SKM-1 (cell line): Measurements from ENCODE around the gene ACTR1A.
"Not testable (repeated sequence)": the region's sequence is repeated elsewhere in the genome, so short reads cannot be mapped to it uniquely, and the experiment has no call there.

Source experiments
- DNase-seq: peaks from one replicate; lab custom pipeline; 2025; ENCODE audit not compliant: unreplicated experiment; lab: John Stamatoyannopoulos, UW

The ACTR1A gene

DNA sequence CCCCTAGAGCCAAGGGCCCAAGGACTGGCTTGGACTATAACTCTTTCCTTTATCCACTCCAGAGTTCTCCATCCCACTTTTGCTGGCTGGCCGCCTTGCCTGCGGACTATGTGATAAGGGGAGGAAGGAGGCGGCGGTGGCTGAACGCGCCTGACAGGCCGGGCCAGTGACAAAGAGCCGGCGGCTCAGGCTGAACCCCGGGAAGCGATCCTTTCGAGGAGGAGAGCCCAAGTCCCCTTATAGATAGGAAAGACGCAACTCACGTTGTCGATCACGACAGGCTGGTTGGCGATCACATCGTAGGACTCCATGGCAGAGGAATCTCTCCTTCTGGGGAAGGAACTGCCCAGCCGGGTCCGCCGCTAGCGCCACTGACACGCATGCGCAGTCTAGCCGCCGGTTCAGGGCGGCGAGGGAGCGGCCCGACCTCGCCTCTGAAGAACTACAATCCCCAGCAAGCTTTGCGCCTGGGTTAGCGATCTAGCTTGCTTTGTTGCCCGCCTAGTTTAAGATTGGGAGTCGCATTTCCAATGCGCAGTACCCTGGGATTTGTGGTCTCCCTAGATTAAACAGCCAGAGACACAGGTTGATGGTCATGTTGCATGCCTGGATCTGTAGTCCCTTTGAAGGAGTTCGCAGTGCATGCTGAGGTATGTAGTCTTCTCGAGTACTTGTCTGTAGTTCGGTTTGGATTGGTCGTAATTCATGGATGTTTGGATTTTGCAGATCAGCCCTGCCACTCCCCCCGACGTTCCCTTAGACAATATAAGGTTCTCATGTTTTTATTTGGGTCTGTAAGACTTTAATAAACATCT is at the start of gene ACTR1A:
Gene ACTR1A, minus strand, starts transcription at position 376 of the 815 bp plus-strand sequence. Its CDS starts 65 bp downstream, at position 311.
- peak; percentile 96 for DNase-seq

- no peak for DNase-seq
Measured at GRCh38 chr10:102550636-102551210, 48.2 kb upstream of the ACTR1A start.

DNA sequence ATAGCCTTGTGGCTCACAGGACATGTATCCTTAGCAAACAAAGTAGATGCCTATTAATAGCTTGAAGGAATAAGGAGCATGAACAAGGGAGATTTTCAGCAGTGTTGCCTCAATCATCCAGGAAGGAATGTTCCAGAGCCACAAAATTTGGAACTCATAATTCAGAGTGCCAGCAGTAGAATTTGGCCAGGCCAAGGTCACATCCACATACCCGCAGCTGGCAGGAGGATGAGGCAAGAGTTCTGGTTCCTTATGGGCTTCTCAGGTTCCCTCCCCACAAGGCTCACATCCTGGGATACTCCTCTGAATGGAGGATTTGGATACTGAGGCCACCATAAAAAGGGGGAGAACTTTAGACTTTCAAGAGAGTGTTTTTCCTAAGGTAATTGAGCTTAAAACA is 47.0 kb upstream of the ACTR1A start:
- DNase-seq = no peak

GRCh38 chr10:102546606-102547320 is 44.3 kb upstream of the ACTR1A start:
- DNase-seq = no peak

- no peak for DNase-seq
Measured at GRCh38 chr10:102545997-102546396, 43.5 kb upstream of the ACTR1A start.

GRCh38 chr10:102545265-102545871 is 42.9 kb upstream of the ACTR1A start:
- DNase-seq = no peak

- no peak for DNase-seq
Measured at GRCh38 chr10:102542800-102543418, 40.4 kb upstream of the ACTR1A start.

DNA sequence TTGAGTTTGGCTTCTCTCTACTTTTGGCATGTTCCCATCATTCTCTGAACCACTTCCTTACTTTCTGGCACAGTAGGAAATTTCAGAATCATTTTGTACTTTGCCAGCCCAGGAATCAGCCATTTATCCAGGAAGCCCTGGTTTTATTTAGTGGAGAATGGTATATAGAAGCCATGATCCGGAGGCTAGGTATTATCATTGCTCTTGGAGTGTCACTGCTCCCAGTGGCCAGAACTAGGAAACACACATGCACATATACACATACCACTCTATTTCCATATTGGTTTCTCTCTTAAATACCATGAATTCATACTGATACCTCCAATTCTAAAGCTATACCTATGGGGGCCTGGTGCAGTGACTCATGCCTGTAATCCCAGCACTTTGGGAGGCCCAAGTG is 37.5 kb upstream of the ACTR1A start:
- no peak for DNase-seq

GRCh38 chr10:102538811-102539210 is 36.3 kb upstream of the ACTR1A start:
- no peak for DNase-seq

GRCh38 chr10:102537948-102538347 is 35.4 kb upstream of the ACTR1A start:
- DNase-seq = no peak

DNA sequence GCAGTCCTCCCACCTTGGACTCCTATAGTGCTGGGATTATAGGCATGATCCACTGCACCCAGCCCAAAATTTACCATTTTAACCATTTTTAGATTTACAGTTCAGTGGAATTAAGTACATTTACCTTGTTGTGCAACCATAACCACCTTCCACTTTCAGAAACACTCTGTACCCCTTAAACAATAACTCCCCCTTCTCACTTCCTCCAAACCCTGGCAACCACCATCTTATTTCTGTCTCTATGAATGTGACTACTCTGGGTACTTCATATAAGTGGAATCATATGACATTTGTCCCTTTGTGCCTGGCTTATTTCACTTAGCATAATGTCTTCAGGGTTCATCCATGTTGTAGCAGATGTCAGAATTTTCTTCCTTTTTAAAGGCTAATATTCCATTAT is 34.9 kb upstream of the ACTR1A start:
- DNase-seq = no peak

GRCh38 chr10:102535481-102536147 is 33.1 kb upstream of the ACTR1A start:
- no peak for DNase-seq

DNA sequence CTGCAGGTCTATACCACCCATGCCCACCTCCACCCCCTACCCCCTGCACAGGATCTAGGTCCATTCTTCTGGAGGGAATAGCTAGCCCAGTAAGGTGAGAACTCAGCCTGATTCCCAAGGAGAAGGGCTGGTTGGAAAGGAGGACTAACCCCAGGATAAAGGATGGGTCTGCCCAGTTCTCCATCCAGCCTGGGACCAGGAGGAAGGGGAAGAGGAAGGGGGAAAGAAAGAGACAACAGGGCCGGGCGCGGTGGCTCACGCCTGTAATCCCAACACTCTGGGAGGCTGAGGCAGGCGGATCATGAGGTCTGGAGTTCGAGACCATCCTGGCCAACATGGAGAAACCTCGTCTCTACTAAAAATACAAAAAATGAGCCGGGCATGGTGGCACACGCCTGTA is 32.5 kb upstream of the ACTR1A start:
- DNase-seq = not testable (repeated sequence)

- no peak for DNase-seq
Measured at GRCh38 chr10:102534333-102534732, 31.8 kb upstream of the ACTR1A start.

DNA sequence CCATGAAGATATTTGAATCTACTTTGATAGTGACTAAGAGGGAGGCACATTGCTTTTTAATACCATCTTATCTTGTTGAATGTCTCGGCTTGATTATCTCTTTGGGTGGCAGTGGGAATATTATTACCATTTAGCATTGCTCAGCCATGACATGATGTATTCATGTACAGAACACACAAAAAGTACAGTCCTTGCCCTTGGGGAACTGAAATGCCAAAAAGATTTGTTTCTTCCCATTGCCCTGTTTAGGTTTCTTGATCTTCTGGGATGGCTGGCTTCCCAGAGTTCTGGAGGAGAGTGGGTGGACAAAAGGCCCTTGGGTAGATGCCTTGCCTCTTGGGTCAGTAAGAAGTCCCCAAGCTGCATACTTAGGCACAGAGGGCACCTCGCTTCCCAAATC is 25.0 kb upstream of the ACTR1A start:
- no peak for DNase-seq

DNA sequence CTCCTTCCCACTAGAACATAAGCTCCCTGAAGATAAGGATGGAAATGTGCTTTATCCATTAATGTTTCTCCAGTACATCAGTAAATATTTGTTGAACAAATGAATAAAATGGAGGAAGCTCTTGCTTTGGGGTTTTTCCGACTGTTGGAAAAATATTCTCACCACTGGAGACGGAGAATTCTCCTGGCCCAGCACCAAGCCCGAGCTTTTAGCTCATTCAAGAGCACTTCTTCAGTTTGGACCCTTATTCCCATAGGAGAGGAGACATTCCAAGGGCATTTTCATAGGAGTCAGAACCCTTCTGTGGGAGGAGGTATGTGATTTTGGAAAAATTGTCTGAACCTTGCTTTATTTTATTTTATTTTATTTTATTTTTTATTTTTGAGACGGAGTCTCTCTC is 22.2 kb upstream of the ACTR1A start:
- DNase-seq = no peak

DNA sequence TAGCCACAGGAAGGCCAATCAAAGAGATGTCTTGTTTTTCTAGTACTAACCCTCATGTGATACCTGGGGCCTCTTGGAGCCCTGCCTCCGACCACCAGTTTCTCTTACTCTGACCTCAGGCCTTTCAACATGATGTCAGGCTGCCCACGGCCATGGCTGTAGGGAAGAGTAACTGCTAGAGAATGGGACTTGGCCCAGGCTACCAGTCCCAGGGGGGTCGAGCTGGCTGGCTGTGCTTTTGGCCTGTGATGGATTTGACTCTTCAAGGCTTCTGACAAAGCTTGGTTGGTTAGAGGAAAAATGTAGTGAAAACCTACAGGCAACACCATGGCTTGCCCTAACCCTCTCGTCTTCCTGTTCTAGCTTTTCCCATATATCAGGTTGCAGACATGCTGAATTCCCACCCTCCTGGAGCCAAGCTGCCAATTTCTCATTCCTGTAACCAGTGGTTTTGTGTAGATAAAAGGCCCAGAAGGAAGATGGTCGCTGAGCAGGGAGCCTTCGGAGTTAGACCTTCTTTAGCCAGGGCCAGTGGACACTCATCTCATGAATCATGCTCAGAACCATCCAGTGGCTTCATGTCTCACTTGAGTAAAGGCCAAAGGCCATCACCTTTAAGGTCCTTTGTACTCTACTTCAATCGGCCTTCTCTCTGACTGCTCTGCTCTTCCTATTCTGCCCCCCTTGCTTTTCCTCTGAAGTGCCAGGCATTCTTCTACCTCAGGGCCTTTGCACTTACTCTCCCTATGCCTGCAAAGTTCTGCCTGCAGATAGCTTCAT is 20.9 kb upstream of the ACTR1A start:
- DNase-seq = no peak

DNA sequence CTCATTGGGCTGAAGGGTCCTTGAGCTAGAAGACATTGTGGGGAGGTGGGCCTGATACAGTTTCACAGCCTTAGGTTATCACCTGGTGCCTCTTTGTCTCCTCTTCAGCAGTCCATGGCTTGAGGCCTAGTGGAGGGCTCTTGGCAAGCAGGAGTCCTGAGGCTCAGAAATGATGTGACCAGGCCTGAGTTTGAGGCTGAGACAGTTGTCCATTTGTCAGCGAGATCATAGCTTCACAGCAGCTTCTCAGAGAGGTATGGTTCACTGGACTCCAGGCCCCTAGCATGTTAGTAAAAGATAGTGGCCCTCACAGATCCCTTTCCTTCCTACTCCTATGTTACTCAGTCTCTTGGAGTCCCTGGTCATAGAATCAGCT is 20.4 kb upstream of the ACTR1A start:
- DNase-seq = no peak

- no peak for DNase-seq
Measured at GRCh38 chr10:102519246-102519825, 16.8 kb upstream of the ACTR1A start.

DNA sequence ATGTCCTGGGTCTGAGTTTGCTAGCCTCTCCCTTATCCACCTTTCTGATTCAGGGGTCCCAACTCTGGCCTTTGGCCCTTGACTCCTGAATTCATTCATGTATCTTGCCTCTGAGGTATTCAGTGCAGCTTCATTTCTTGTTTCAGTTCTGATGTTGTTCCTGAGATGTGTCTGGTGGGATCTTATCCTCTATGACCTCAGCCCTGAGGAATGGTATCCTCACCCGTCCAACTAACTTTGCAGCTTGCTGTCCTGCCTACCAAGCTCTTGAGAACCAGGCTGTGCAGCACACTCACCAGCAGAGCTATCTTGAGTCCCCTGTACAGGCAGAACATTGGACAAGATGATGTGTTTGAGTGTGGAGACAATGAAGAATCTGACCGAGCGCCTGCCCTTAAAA is 15.0 kb upstream of the ACTR1A start:
- DNase-seq = no peak
